Neural cell (in vitro differentiated cells): Measurements from ENCODE around the gene STAT5B.
"Not testable (repeated sequence)": the region's sequence is repeated elsewhere in the genome, so short reads cannot be mapped to it uniquely, and the experiment has no call there.

Experiments
- CTCF ChIP-seq: fragments of 450-650 bp; IDR thresholded peaks from 2 replicates; pipeline ENCODE4 v1.5.1; 2014; ENCODE audit warnings: antibody characterized with exemption, mild to moderate bottlenecking, moderate library complexity; ENCODE audit not compliant: poor library complexity, severe bottlenecking
- EP300 ChIP-seq: fragments of 450-650 bp; conservative IDR thresholded peaks from 2 replicates; pipeline ENCODE4 v1.6.1; 2014; ENCODE audit warnings: antibody characterized with exemption, mild to moderate bottlenecking, moderate library complexity; ENCODE audit not compliant: poor library complexity, severe bottlenecking
- EZH2 ChIP-seq: fragments of 200-600, 300-800 bp; shearing (Covaris generic), sonication (generic); IDR thresholded peaks from 2 replicates; pipeline ENCODE4 v1.6.1; 2014; ENCODE audit warnings: antibody characterized with exemption, low read length, borderline replicate concordance, mild to moderate bottlenecking; ENCODE audit not compliant: insufficient read depth, poor library complexity, severe bottlenecking
- POLR2AphosphoS5 ChIP-seq: IDR thresholded peaks from 2 replicates; pipeline ENCODE4 v1.6.1; 2012
- SMC3 ChIP-seq: fragments of 450-650 bp; conservative IDR thresholded peaks from 2 replicates; pipeline ENCODE4 v1.6.1; 2014; ENCODE audit warnings: antibody characterized with exemption, mild to moderate bottlenecking, moderate library complexity; ENCODE audit not compliant: poor library complexity
- TAF1 ChIP-seq: IDR thresholded peaks from 2 replicates; pipeline ENCODE4 v1.6.1; 2012; ENCODE audit warnings: low read depth

DNA sequence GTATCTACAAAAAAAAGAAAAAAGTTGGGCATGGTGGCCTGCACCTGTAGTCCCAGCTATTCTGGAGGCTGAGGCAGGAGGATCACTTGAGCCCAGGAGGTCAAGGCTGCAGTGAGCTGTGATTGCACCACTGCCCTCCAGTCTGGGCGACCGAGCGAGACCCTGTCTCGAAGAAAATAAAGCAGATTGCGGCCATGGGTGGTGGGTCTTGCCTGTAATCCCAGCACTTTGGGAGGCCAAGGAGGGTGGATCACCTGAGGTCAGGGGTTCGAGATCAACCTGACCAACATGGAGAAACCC, 28.8 kb upstream of the STAT5B start:
- not testable (repeated sequence) for TF ChIP-seq CTCF, POLR2AphosphoS5, EP300, EZH2, TAF1, SMC3
